HG03432 (cell line): ENCODE results near the gene BRD8.
"Not testable (repeated sequence)": the region's sequence is repeated elsewhere in the genome, so short reads cannot be mapped to it uniquely, and the experiment has no call there.

ENCODE experiments used
- ATAC-seq: cut with Tn5 transposase; IDR thresholded peaks from one replicate; pipeline ENCODE4 v1.9.1; 2021; ENCODE audit warnings: mild to moderate bottlenecking, moderate library complexity; ENCODE audit not compliant: unreplicated experiment

BRD8 gene

GRCh38 chr5:138178516-138179276 is at the start of gene BRD8, which contains the start of gene KIF20A:
Gene BRD8, minus strand, starts transcription at chr5:138178630. Its CDS starts 16 bp downstream, at chr5:138178614.
Gene KIF20A, plus strand, starts transcription at chr5:138179112. Its CDS starts 569 bp downstream, at chr5:138179681.
- peak; percentile 90 for ATAC-seq

GRCh38 chr5:138226910-138227309 is 48.5 kb upstream of the BRD8 start:
- no peak for ATAC-seq

- no peak for ATAC-seq
Measured at GRCh38 chr5:138224712-138225111, 46.3 kb upstream of the BRD8 start.

GRCh38 chr5:138223532-138223931 is 45.1 kb upstream of the BRD8 start:
- ATAC-seq = no peak

- ATAC-seq = no peak
Measured at GRCh38 chr5:138216799-138217198, 38.4 kb upstream of the BRD8 start.

GRCh38 chr5:138213161-138214029 is 35.0 kb upstream of the BRD8 start, which contains the start of gene CDC23:
Gene CDC23, minus strand, starts transcription at chr5:138213323. Its CDS starts 11 bp downstream, at chr5:138213312.
- peak; percentile 96 for ATAC-seq

GRCh38 chr5:138212828-138213160 is 34.4 kb upstream of the BRD8 start:
- ATAC-seq = peak; percentile 25

GRCh38 chr5:138210985-138211384 is 32.6 kb upstream of the BRD8 start:
- ATAC-seq = no peak

- not testable (repeated sequence) for ATAC-seq
Measured at GRCh38 chr5:138193859-138194258, 15.4 kb upstream of the BRD8 start.

- ATAC-seq = no peak
Measured at GRCh38 chr5:138192826-138193225, 14.4 kb upstream of the BRD8 start.

- ATAC-seq = no peak
Measured at GRCh38 chr5:138188626-138189025, 10.2 kb upstream of the BRD8 start.

GRCh38 chr5:138186002-138186447 is 7.6 kb upstream of the BRD8 start:
- ATAC-seq = no peak

GRCh38 chr5:138182808-138183207 is 4.4 kb upstream of the BRD8 start:
- no peak for ATAC-seq

- no peak for ATAC-seq
Measured at GRCh38 chr5:138180841-138181240, 2.4 kb upstream of the BRD8 start.

GRCh38 chr5:138180183-138180782 is 1.9 kb upstream of the BRD8 start:
- ATAC-seq = no peak

- no peak for ATAC-seq
Measured at GRCh38 chr5:138179277-138179857, 937 bp upstream of the BRD8 start.

GRCh38 chr5:138177941-138178515 is 402 bp downstream of the BRD8 start:
- ATAC-seq = no peak

GRCh38 chr5:138170299-138170698 is 8.1 kb downstream of the BRD8 start:
- ATAC-seq = no peak

- no peak for ATAC-seq
Measured at GRCh38 chr5:138169124-138169523, 9.3 kb downstream of the BRD8 start.

GRCh38 chr5:138163721-138164120 is 14.7 kb downstream of the BRD8 start:
- ATAC-seq = no peak

GRCh38 chr5:138160706-138161105 is 17.7 kb downstream of the BRD8 start:
- ATAC-seq = no peak
